GM19468 (cell line): ENCODE results near the gene EFCAB8.
"Not testable (repeated sequence)": the region's sequence is repeated elsewhere in the genome, so short reads cannot be mapped to it uniquely, and the experiment has no call there.

Source experiments
- ATAC-seq: cut with Tn5 transposase; IDR thresholded peaks from one replicate; pipeline ENCODE4 v1.9.1; 2021; ENCODE audit warnings: mild to moderate bottlenecking, moderate library complexity, moderate number of reproducible peaks; ENCODE audit not compliant: unreplicated experiment; ENCODE audit errors: extremely low read depth

The EFCAB8 gene

DNA sequence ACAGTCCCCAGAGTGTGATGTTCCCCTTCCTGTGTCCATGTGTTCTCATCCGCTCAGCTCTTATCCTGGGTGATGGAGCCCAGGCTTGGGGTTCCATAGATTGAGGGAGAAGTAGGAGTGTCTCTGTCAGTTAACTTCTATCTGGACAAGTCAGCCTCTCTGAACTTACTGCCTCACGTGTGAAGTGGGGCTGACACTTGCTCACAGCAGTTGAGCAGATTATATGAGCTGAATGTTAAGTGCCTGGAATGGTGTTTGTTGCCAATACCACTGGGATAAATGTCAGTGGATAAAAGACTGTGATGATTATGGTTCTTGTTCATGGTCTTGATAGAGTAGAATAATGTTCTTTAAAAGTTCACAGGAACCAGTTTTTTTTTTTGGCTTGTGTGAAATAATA is 17.1 kb upstream of the EFCAB8 start:
- no peak for ATAC-seq

DNA sequence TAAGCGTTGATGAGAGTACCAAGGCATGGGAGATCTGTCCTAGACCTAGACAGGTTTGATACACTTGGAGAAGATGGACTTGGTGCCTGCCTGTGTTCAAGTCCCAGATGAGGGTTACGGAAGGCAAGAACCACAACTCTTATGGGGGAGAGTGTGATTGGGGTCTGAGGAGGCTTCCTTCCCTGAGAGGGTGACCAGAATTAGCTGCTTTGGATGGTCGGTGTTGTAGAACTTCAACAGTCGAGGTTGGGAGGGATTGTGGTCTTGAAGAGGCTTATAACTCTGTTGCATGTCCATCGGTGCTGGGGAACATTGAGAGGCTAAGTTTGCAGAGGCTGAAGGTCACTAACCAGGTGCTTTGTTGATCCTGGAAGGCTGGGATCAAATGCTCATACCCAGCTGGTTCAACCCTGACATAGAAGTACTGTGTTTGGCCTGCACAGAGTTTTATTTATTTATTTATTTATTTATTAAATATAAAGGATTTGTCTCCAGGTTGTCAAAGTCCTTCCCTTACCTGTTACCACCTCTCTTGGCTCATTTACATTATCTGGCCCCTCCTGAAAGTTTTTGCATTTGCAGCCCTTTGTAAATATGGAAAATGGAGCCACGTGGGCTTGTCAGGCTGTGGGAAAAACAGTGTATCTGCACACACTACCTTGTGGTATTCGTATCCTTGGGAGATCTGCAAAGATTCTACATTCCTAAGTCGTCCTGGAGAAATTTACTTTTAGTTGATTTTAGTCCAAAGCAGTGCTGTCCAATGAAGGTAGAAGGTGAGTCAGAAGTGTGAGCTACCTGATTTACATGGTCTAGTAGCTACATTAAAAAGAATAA is 15.8 kb upstream of the EFCAB8 start:
- no peak for ATAC-seq

DNA sequence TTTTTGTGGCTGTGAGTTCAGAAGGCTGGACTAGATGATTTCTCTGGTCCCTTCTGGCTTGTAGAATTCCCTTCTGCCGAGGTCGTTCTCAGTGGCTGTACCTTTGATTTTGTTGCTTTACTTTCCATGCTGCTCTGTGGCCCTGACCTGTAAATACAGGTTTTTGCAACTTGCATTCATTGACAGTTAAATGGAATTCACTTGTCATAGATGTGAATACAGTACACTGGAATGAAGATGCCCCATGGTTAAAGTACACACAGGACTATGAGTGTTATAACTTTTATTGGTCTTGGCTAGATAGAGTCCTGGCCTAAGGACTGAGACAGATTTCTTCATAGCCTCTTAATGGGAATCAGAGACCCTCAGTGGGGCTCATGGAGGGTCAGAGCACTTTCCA is 12.9 kb upstream of the EFCAB8 start:
- no peak for ATAC-seq

DNA sequence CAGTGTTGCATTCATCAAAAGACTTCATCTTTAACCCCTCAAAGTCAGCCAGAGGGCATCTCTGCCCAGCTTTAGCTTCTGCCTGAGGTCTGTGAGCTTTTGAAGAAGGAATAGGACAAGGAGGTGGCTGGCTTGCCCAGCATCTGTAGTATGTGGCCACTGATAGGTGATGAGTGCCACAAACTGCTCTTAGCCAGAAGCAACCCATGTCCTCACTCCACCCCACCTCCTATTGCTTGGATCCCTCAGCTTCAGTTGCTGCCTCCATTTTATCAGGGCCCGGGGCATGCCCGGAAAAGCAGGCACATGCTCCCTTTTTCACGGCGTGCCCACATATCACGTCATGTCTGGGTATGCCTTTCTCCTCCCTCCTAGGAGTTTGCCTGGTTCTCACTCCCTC is 11.9 kb upstream of the EFCAB8 start:
- no peak for ATAC-seq

DNA sequence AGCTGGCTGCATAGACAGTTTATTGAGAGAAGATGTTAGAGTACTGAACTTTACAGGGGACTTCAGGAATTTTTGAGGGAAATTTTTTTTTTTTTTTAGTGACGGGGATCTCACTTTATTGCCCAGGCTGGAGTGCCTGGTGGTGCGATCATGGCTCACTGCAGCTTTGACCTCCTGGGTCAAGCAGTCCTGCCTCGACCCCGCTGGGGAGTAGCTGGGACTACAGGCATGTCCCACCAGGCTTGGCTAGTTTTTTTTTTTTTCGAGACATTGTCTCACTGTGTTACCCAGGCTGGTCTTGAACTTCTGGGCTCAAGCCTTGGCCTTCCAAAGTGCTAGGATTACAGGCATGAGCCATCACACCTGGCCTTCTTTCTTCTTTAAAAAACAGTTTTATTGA is 10.8 kb upstream of the EFCAB8 start:
- no peak for ATAC-seq

DNA sequence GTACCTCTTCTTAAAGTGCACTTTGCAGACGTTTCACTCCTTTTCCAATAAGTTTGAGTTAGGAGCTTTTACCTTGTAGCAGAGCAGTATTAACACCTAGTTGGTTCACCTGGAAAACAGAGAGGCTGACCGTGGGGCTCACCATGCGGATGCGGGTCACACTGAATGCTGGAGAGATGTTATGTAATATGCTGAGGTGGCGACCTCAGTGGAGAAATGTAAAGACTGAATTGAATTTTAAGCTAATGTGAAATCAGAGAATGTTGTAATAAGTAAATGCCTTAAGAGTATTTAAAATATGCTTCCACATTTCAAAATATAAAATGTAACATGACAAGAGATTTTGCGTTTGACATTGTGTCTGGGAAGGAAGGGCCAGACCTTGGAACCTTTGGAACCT is 9.9 kb upstream of the EFCAB8 start:
- no peak for ATAC-seq

DNA sequence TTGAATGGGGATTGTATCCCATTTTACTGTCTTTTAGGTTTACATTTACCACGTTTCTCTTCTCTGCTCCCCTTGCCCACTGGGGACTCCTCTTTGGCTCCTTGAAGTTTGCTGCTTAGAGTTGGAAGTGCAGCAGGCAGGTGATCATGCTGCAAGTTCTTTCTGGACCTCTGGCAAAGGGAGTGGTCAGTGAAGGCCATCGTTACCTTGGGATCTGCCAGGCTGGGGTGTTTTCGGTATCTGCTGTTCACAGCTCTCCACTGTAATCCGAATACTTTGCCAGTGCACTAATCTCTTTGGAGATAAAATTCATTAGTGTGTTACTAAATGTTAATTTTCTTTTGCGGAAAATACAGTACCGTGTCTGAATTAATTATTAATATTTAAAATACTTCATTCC is 9.1 kb upstream of the EFCAB8 start:
- no peak for ATAC-seq

DNA sequence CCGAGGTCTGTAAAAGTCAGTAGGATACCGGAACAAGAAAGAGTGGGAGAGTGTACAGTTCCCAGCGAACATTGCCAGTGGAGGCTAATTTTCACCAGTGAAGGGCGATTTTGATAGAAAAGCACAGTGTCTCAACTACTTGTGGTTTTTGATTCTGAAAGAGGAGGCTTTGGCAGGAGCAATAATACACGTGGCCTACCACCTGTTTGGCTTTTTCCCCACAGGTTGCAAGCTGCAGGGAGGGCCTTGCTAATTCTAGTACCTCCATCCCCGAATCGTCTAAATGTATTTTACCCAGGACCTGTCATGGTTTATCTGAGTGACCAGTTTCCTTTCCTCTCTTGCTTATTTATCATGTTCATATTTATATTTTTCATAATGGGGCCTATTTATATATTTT is 3.3 kb upstream of the EFCAB8 start:
- ATAC-seq: no peak

DNA sequence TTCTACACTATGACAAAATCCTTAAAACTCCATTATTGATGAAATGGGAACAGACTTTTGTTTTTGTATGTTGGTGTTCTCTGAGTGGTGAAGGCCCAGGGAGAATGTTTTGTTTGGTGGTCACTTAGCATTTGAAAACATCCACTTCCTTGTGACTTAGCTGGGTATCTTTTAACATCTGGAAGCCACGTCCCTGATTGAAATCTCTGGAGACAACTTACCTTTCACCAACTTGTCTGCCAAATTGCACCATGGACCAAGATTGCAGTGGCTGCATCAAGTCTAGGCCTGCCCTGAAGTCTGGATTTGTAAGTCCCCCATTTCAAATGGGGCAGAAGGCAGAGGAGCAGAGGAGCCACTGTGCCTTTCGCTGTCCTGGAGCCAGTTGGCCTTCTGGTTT is 534 bp upstream of the EFCAB8 start:
- ATAC-seq: no peak

DNA sequence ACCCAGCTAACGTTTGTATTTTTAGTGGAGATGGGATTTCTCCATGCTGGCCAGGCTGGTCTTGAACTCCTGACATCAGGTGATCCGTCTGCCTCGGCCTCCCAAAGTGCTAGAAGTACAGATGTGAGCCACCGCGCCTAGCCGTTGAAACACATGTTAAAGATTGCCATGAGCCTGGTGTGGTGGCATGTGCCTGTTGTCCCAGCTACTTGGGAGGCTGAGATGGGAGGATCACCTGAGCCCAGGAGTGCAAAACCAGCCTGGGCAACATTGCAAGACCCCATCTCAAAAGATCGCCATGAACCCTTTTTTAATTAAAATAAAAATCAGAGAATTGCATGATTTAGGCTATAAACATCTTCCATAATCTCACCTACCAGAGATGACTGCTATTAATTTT is 2.7 kb downstream of the EFCAB8 start:
- ATAC-seq: no peak

DNA sequence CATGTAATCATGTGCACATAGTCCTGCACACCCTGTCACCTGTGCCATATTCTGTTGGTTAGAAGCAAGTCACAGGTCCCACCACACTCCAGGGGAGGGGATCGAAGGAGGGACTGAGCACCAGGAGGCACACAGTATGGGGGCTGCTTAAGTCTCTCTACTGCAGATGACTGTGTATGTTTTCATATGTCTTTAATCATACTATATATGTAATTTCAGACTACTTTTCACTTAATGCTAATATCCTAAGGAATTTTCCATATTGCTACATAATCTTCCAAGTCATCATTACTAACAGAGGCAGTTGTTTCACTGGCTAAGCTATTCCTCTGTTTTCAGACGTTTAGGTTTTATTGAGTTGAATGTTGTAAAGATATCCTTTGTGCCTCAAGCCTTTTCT is 10.8 kb downstream of the EFCAB8 start:
- ATAC-seq: no peak

DNA sequence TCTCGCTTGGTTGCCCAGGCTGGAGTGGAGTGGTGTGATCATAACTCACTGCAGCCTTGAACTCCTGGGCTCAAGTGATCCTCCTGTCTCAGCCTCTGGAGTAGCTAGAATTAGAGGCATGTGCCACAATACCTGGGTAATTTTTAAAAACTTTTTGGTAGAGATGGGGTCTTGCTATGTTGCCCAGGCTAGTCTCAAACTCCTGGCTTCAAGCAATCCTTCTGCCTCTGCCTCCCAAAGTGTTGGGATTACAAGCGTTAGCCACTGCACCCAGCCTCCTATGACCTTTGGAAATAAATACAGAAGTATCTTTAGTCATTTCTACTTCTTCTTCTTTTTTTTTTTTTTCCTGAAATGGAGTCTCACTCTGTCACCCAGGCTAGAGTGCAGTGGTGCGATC is 11.8 kb downstream of the EFCAB8 start:
- ATAC-seq: not testable (repeated sequence)

DNA sequence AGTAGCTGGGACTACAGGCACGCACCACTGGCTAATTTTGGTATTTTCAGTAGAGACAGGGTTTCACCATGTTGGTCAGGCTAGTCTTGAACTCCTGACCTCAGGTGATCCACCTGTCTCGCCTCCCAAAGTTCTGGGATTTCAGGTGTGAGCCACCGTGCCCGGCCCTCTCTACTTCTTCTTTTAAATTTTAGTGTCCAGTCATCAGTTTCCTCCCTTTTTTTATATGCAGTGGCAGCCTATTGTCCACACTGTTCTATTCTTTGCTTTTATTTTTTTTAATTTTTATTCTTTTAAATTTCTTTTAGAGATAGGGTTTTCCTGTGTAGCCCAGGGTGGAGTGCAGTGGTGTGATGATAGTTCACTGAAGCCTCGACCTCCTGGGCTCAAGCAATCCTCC is 12.3 kb downstream of the EFCAB8 start:
- no peak for ATAC-seq

DNA sequence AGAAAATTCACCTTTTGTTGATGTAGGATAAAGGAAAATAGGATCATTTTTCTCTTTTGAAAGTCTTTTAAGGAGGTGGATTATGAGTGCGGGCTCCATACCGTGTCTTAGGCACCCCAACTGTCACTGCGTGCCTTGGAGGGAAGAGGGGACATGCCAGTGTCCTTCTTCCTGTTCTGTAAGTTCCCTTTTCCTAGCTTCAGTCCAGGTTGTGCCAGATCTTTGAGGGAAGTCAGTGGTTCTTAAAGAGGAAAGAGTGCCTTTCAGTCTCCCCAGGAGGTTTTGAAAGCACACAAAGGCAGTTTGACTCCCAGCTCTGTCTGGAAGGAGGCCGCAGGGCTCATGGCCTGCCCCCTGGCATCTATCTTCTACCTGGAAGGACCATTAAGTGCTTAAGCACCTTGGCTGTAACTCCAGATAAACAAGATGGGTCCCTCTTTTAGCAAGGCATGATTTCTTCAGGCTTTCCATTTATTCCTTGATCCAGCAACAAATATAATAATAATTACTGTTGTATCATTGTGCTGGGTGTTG is 13.0 kb downstream of the EFCAB8 start:
- no peak for ATAC-seq

DNA sequence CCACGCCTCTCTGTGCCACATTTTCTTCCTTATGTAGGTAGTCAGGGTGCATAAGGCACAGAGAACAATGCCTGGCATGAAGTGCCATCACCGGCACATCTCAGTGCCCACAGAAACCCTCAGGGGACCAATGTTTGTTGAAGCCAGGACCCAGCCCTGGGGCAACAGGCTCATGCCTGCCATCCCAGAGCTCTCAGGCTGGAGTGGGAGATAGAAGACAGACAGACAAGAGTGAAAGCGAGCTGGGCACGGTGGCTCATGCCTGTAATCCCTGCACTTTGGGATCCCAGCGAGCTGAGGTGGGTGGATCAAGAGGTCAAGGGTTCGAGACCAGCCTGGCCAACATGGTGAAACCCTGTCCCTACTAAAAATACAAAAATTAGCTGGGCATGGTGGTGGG is 13.5 kb downstream of the EFCAB8 start:
- no peak for ATAC-seq

DNA sequence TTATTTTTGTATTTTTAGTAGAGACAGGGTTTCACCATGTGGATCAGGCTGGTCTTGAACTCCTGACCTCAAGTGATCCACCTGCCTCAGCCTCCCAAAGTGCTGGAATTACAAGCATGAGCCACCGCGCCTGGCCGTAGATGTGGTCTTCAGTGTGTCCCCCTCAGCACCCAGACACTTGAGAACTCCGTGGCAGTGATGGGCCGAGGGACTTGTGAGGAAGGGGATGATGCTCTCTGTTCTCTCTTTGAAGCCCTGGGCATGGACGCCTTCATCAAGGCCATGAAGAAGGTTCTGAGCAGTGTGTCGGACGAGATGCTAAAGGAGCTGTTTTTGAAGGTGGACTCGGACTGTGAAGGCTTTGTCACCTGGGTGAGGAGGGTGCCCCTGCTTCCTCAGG is 16.9 kb downstream of the EFCAB8 start:
- no peak for ATAC-seq

DNA sequence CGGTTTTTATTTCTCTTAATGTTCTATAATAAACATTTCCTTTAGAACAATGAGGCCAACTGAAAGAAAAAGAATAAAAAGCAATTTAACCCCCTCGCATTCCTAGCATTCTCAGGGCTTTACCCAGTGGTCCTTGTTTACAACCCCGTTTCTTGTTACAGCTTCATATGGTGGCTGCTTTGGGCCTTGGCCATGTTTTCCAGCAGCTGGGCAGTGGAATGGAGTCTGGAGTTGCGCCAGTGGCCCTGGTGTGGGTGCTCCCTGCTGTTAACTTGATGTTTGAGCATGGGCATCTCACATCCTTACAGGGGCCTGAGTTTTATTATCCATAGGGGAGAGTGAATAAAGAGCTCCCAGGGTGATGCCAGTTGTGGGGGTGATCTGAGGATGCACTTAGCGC is 18.8 kb downstream of the EFCAB8 start:
- ATAC-seq: no peak

DNA sequence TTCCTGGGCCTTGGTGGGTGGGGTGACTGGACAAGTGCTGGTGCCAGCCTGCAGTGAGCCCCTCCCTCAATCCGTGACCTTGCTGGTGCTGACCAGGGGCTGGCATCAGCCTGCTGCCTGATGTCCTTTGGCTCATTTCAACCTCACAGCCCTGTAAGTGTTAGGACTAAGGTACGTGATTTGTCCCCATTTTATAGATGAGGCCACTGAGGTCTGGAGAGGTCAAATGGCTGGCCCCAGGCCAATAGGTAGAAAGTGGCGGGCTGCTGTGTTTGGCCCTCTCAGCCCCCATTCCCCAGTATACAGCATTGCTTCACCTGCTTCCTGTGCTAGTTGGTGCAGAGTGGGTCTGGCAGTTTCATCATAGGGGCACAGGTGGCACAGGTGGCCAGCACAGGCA is 20.1 kb downstream of the EFCAB8 start:
- no peak for ATAC-seq

DNA sequence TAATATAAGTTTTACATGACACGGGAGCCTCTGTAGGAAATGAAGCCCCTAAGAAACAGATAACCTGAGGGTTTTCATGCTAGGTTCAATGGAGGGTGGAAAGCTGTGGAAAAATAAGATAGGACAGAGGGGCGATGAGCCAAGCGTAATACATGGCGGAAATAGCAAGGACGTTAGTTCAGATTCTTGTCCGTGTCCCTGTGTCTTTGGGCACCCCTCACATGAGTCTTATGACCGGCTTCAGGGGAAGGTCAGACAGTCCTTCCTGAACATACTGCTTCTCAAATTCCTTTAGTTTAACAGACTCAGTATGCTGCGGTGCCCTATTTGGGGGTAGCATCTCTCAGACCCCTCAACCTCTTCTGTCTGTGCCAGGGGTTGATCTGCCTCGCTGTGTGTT is 20.8 kb downstream of the EFCAB8 start:
- no peak for ATAC-seq

DNA sequence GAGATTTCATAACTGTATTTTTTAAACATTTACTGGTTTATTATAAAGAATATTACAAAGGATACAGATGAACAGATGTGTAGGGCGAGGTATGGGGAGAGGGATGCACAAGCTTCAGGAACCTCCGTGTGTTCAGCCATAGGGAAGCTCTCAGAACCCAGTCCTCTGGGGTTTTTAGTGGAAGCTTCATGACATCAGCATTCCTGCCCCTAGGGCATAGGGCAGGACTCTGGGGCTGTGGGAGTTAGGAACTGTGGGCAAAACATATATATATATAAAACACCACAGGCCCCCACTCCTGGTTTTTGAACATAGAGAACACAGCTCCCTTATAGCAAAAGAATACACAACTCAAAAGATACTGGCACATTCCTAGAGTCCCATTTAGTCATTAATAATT is 21.9 kb downstream of the EFCAB8 start:
- ATAC-seq: no peak

DNA sequence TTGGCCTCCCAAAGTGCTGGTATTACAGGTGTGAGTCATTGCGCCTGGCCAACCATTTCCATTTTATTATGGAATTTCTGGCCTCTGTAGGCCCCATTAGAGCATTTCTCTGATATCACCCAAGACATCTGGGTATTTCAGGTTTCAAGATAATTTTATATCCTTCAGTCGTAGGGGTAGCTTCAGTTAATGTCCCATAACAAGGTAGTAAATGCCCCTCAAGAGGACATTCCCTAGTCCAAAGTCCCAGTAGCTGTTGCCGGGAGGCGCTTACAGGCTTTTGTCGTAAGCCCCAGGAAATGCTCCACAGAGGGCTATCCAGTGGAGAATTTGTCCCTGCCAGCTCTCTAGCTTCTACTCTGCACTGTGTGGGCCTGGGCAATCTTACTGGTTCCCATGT is 24.4 kb downstream of the EFCAB8 start:
- ATAC-seq: no peak

DNA sequence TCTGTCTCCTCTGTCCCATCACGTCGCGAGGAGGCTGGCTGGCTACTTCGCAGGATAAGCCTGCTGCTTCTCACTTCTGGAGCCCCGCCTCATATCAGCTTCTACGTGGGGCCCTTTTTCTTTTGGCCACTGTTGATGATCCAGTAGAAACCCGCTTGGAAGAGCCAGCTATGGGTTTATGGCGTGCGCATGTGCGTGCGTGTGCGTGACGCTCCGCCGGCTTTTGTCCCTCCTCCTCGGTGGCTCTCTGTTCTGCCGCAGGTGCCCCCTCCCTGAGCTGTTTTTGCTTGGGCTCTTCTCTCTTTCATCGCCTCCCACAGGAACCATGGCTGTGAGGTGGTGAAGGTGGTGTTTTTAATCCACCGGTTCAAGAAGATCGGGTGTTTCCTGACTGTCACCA is 26.5 kb downstream of the EFCAB8 start:
- ATAC-seq: no peak
